Heart left ventricle (tissue), 13 donors: ENCODE measurements around the gene ADGRD1.

Experiments
- CTCF ChIP-seq, 12 donors: fragments of 200-600 bp; sonication (generic) in 4 of 12; IDR thresholded peaks; one replicate each; pipeline versions ENCODE4 v1.5.0 to v1.8.0; 2018 to 2022; ENCODE audit warnings: antibody characterized with exemption in 12 of 12, mild to moderate bottlenecking in 5 of 12
- POLR2A ChIP-seq, 2 donors: fragments of 450-650 bp; IDR thresholded peaks; one replicate each; pipeline ENCODE4 v1.6.1; 2017; ENCODE audit warnings: antibody characterized with exemption in 2 of 2, mild to moderate bottlenecking in 2 of 2, moderate library complexity in 2 of 2
- donor health status: ischemic (EF 13 %, LVEDD 7.1; RV severe dilation, severe dysfunction).
- donor health status: DM: no; HTN: yes; CAD: no.
- donor health status: DM: no; HTN: no; CAD: no.
- donor health status: ischemic (EF 25% LVEDD 6.9; RV normal size, moderate dysfunction).
- donor health status: ischemic (EF 25% LVEDD 5.7; RV mildly dilated, moderate dysfunction).
- donor health status: ischemic (EF 35%, LVEDD 5.7; RV mildly dilated, moderate dysfunction).
- donor health status: nonischemic (EF 11% LVEDD 7.7; RV severe dilation, severe dysfunction).
- donor health status: DM: yes; HTN: yes; CAD: no.
- donor health status: PGD.
- donor health status: ischemic (EF 29% LVEDD 5.4; RV normal size, mild dysfunction).
- donor health status: nonischemic (EF 23%, LVEDD 6.1; RV moderate dilation, normal function).

DNA sequence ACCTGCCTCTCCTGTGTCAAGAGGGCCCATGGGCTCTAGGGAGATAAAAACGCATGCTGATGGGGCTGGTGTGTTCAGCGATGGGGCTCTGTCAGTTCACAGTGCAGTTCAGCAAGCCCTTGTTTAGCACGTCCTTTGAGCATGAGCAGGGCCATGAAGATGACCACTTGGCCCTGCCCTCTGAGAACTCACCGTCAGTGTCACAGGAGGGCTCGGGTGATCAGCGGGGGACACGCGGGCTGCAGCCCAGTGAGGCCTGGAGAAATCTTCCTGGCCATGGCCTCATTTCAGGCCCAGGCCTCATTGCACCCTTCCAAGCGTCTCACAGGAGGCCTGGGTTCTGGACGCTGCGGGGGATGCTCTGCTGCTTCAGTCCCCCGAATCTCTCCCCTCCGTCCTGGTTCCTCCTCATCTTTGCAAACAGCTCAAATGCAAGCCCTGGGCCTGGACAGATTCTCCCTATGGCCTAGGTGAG, 181.6 kb downstream of the ADGRD1 start:
- TF ChIP-seq CTCF (IDR thresholded peaks at IDR 0.05), result no peak
- no peak for TF ChIP-seq POLR2A (IDR thresholded peaks at IDR 0.05)
